ENCODE measurements around the gene ARRDC3.
"Not testable (repeated sequence)": the region's sequence is repeated elsewhere in the genome, so short reads cannot be mapped to it uniquely, and the experiment has no call there.

Gene ARRDC3

DNA sequence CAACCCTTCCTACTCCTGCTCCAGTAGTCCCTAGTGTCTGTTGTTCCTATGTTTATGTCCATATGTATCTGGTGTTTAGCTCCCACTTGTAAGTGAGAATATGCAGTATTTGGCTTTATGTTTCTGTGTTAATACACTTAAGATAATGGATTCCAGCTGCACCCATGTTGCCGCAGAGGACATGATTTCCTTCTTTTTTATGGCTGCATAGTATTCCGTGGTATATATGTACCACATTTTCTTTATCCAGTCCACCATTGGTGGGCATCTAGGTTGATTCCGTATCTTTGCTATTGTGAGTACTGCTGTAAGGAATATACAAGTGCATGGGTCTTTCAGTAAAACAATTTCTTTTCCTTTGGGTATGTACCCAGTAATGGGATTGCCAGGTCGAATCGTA lies 5.2 kb upstream of the ARRDC3 start:
- TF ChIP-seq, protein P1, sequence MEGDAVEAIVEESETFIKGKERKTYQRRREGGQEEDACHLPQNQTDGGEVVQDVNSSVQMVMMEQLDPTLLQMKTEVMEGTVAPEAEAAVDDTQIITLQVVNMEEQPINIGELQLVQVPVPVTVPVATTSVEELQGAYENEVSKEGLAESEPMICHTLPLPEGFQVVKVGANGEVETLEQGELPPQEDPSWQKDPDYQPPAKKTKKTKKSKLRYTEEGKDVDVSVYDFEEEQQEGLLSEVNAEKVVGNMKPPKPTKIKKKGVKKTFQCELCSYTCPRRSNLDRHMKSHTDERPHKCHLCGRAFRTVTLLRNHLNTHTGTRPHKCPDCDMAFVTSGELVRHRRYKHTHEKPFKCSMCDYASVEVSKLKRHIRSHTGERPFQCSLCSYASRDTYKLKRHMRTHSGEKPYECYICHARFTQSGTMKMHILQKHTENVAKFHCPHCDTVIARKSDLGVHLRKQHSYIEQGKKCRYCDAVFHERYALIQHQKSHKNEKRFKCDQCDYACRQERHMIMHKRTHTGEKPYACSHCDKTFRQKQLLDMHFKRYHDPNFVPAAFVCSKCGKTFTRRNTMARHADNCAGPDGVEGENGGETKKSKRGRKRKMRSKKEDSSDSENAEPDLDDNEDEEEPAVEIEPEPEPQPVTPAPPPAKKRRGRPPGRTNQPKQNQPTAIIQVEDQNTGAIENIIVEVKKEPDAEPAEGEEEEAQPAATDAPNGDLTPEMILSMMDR (IDR thresholded peaks at IDR 0.05; ENCODE audit: low read depth, low read length), result no peak
- no peak for TF ChIP-seq MAX (IDR thresholded peaks at IDR 0.05; ENCODE audit: low read depth, low read length)
- no peak for TF ChIP-seq POLR2A (IDR thresholded peaks at IDR 0.05; ENCODE audit: extremely low read depth, insufficient read length)
- TF ChIP-seq MYC (IDR thresholded peaks at IDR 0.05; ENCODE audit: low read depth, low read length), result no peak
- no peak for DNase-seq (ENCODE audit: low read depth)
- no peak overlapping the region for H3K4me3 ChIP-seq (ENCODE audit: low read depth, low read length)

DNA sequence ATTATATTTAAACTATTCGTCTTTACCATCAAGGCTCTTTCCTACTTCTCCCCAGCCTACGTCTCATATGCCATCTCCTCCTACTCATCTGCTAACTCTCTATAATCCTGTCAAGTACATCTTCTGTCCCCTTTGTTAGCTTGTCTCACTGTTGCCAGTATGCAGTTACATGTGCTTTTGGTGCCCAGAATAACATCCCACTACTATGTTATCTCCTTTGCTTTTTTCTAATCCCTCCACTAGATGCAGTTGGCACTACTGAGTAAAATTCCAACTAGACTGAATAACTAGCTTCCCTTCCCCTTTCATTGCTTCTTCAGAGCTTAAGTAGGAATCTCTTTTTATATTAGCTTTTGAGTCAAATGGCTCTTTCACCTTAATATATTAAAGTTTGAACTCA lies 3.0 kb upstream of the ARRDC3 start:
- no peak for DNase-seq (ENCODE audit: low read depth)
- TF ChIP-seq, protein P1 (IDR thresholded peaks at IDR 0.05; ENCODE audit: low read depth, low read length), result no peak
- TF ChIP-seq MYC (IDR thresholded peaks at IDR 0.05; ENCODE audit: low read depth, low read length) (no peak), POLR2A (IDR thresholded peaks at IDR 0.05; ENCODE audit: extremely low read depth, insufficient read length) (no peak), MAX (IDR thresholded peaks at IDR 0.05; ENCODE audit: low read depth, low read length) (no peak)
- no peak overlapping the region for H3K4me3 ChIP-seq (ENCODE audit: low read depth, low read length)

DNA sequence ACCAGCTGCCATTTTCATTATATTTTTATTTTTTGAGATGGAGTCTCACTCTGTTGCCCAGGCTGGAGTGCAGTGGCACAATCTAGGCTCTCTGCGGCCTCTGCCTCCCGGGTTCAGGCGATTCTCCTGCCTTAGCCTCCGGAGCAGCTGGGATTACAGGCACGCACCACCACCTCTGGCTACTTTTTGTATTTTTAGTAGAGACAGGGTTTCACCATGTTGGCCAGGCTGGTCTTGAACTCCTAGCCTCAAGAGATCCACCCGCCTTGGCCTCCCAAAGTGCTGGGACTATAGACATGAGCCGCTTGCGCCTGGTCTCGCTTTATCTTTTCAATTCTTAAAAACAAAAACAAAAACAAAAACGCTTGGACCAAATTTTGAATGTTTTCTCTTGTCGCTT lies 2.5 kb upstream of the ARRDC3 start:
- not testable (repeated sequence) for H3K4me3 ChIP-seq (ENCODE audit: low read depth, low read length); DNase-seq (ENCODE audit: low read depth)

- DNase-seq (ENCODE audit: low read depth), result peak; percentile 90
- no peak for TF ChIP-seq MAX (IDR thresholded peaks at IDR 0.05; ENCODE audit: low read depth, low read length)
- TF ChIP-seq, protein P1 (IDR thresholded peaks at IDR 0.05; ENCODE audit: low read depth, low read length), result peak; percentile 66
- no peak; the same call in 1 of the 2 replicates for TF ChIP-seq MYC (IDR thresholded peaks at IDR 0.05; ENCODE audit: low read depth, low read length)
- H3K4me3 ChIP-seq (ENCODE audit: low read depth, low read length), result peak overlapping the region; percentile 88
These were observed 1.7 kb upstream of the ARRDC3 start for GRCh38 chr5:91384671-91385430.

DNA sequence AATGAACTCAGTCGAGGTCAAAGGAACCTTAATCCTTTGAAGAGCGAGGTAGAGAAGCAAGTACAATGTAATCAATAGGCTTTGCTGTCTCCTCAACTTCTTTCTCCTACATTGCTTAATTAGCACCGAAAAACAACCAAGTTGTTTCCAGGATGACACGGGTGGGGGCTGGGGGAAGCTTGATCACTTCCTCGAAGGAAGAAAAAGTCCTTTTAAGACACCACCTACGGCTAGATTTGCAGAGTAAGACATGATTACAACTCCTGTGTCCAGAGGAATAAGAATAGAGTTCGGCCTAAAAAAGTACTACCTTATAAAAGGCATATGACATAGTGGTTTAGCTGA lies 811 bp upstream of the ARRDC3 start:
- peak; percentile 58 for DNase-seq (ENCODE audit: low read depth)
- peak overlapping the region; percentile 88 for H3K4me3 ChIP-seq (ENCODE audit: low read depth, low read length)
- TF ChIP-seq MAX (IDR thresholded peaks at IDR 0.05; ENCODE audit: low read depth, low read length) (no peak), MYC (IDR thresholded peaks at IDR 0.05; ENCODE audit: low read depth, low read length) (no peak), POLR2A (IDR thresholded peaks at IDR 0.05; ENCODE audit: extremely low read depth, insufficient read length) (no peak)
- TF ChIP-seq, protein P1 (IDR thresholded peaks at IDR 0.05; ENCODE audit: low read depth, low read length), result no peak

DNA sequence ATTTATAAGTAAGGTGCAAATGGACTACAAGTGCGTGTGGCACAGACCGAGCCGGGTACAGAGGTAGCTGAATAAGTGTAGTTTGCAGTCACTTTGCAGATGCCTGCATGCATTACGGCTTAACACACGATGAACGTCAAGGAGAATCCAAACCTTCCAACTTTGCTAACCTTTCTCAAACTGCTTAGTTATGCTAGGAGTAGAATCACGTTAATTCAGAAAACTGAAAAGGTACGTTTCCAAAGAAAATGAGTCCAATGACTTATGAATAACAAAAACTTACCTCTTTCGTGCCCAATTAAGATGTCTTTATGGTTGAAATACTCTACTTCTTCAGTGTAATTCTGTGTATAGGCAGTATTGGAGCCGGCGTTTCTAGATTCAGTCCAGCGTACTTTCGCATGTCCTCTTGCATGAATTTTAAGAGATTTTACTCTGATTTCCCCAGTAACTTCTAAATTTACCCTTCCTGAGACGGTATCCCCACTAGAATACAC lies 539 bp downstream of the ARRDC3 start:
- TF ChIP-seq MYC (IDR thresholded peaks at IDR 0.05; ENCODE audit: low read depth, low read length) (no peak), POLR2A (IDR thresholded peaks at IDR 0.05; ENCODE audit: extremely low read depth, insufficient read length) (no peak), MAX (IDR thresholded peaks at IDR 0.05; ENCODE audit: low read depth, low read length) (no peak)
- TF ChIP-seq, protein P1 (IDR thresholded peaks at IDR 0.05; ENCODE audit: low read depth, low read length), result no peak
- peak overlapping the region; percentile 83 for H3K4me3 ChIP-seq (ENCODE audit: low read depth, low read length)
- DNase-seq (ENCODE audit: low read depth), result peak; percentile 67
